ENCODE data around the gene INSIG1.

- TF ChIP-seq CTCF (IDR thresholded peaks at IDR 0.05) (no peak), POLR2A (IDR thresholded peaks at IDR 0.05) (no peak)
Measured at GRCh38 chr7:155348806-155349205, 51.1 kb downstream of the INSIG1 start.
